Measurements from ENCODE around the gene HS6ST1.
"Not testable (repeated sequence)": the region's sequence is repeated elsewhere in the genome, so short reads cannot be mapped to it uniquely, and the experiment has no call there.

HS6ST1 gene

GRCh38 chr2:128265608-128265993, 53.1 kb downstream of the HS6ST1 start:
- not testable (repeated sequence) for DNase-seq

- no peak for DNase-seq
These were observed 53.6 kb downstream of the HS6ST1 start for GRCh38 chr2:128264881-128265607.

GRCh38 chr2:128263902-128264331, 54.8 kb downstream of the HS6ST1 start:
- no peak for DNase-seq

- no peak for DNase-seq
These were observed 56.1 kb downstream of the HS6ST1 start for GRCh38 chr2:128262315-128263253.

GRCh38 chr2:128261245-128262128, 57.2 kb downstream of the HS6ST1 start:
- no peak for DNase-seq

- DNase-seq = no peak
These were observed 58.2 kb downstream of the HS6ST1 start for GRCh38 chr2:128260239-128261138.

- DNase-seq = no peak
These were observed 59.1 kb downstream of the HS6ST1 start for GRCh38 chr2:128259585-128259984.

GRCh38 chr2:128258218-128258617, 60.5 kb downstream of the HS6ST1 start:
- no peak for DNase-seq

GRCh38 chr2:128252501-128252900, 66.2 kb downstream of the HS6ST1 start:
- DNase-seq = no peak

GRCh38 chr2:128252086-128252485, 66.6 kb downstream of the HS6ST1 start:
- not testable (repeated sequence) for DNase-seq

GRCh38 chr2:128250229-128251025, 68.2 kb downstream of the HS6ST1 start:
- no peak for DNase-seq

- no peak for DNase-seq
These were observed 69.1 kb downstream of the HS6ST1 start for GRCh38 chr2:128249555-128249954.

GRCh38 chr2:128245813-128246212, 72.9 kb downstream of the HS6ST1 start:
- no peak for DNase-seq

GRCh38 chr2:128241896-128242295, 76.8 kb downstream of the HS6ST1 start:
- no peak for DNase-seq

GRCh38 chr2:128237911-128238697, 80.6 kb downstream of the HS6ST1 start:
- DNase-seq = no peak

- DNase-seq = no peak
These were observed 81.6 kb downstream of the HS6ST1 start for GRCh38 chr2:128237081-128237534.

GRCh38 chr2:128236491-128237035, 82.1 kb downstream of the HS6ST1 start:
- DNase-seq = no peak

GRCh38 chr2:128235581-128235980, 83.1 kb downstream of the HS6ST1 start:
- DNase-seq = no peak

GRCh38 chr2:128234613-128235012, 84.1 kb downstream of the HS6ST1 start:
- DNase-seq = no peak
